GM12878 (cell line): ENCODE data around the gene FCHSD2. TPM values are rescaled to one million over a fixed set of nuclear protein-coding genes. Genes with fewer than 3 reads are reported as not detected.

Source experiments
- CBX3 ChIP-seq: fragments of 200-600 bp; sonication (generic); IDR thresholded peaks from 2 replicates; pipeline ENCODE4 v1.6.1; 2016; ENCODE audit warnings: low read depth, borderline replicate concordance
- CHD4 ChIP-seq: fragments of 200-600 bp; sonication (generic); IDR thresholded peaks from 2 replicates; pipeline ENCODE4 v1.6.1; 2016; ENCODE audit warnings: mild to moderate bottlenecking
- E2F8 ChIP-seq: fragments of 450-650 bp; IDR thresholded peaks from 2 replicates; pipeline ENCODE4 v1.6.1; 2018; ENCODE audit warnings: mild to moderate bottlenecking, low read depth, moderate library complexity; ENCODE audit not compliant: partially characterized antibody
- E4F1 ChIP-seq: fragments of 450-650 bp; IDR thresholded peaks from 2 replicates; pipeline ENCODE4 v1.6.1; 2018; ENCODE audit warnings: borderline replicate concordance, mild to moderate bottlenecking; ENCODE audit not compliant: partially characterized antibody
- ELK1 ChIP-seq: IDR thresholded peaks from 2 replicates; pipeline ENCODE4 v1.6.1; 2012; ENCODE audit warnings: low read depth, low read length, improper control_type of control experiment
- EP300 ChIP-seq, 2 experiments: fragments of 150-350 bp in 1 of 2; IDR thresholded peaks; 2 replicates each; pipeline ENCODE4 v1.6.1; 2011 to 2012; ENCODE audit warnings: low read depth in 2 of 2, low read length in 2 of 2, borderline replicate concordance in 1 of 2, improper control_type of control experiment in 1 of 2, inconsistent platforms in 1 of 2; ENCODE audit not compliant: control insufficient read depth in 1 of 2
- EZH2 ChIP-seq: IDR thresholded peaks from 2 replicates; pipeline ENCODE4 v1.6.1; 2012; ENCODE audit warnings: low read depth, mild to moderate bottlenecking, control low read depth, inconsistent platforms, low read length, borderline replicate concordance; ENCODE audit not compliant: control insufficient read depth
- KAT2A ChIP-seq: conservative IDR thresholded peaks from 2 replicates; pipeline ENCODE4 v1.6.1; 2011; ENCODE audit warnings: low read depth, low read length; ENCODE audit not compliant: control insufficient read depth
- NRF1 ChIP-seq: conservative IDR thresholded peaks from 2 replicates; pipeline ENCODE4 v1.6.1; 2011; ENCODE audit warnings: mild to moderate bottlenecking, low read depth, low read length, improper control_type of control experiment
- PAX5 ChIP-seq: IDR thresholded peaks from 2 replicates; pipeline ENCODE4 v1.6.1; 2011; ENCODE audit warnings: low read depth, low read length, borderline replicate concordance
- PKNOX1 ChIP-seq: fragments of 450-650 bp; IDR thresholded peaks from 2 replicates; pipeline ENCODE4 v1.6.1; 2016; ENCODE audit warnings: mild to moderate bottlenecking
- POLR2AphosphoS5 ChIP-seq: IDR thresholded peaks from 2 replicates; pipeline ENCODE4 v1.6.1; 2011; ENCODE audit warnings: mild to moderate bottlenecking, low read length, inconsistent platforms
- RELA ChIP-seq: fragments of 450-650 bp; IDR thresholded peaks from 2 replicates; pipeline ENCODE4 v1.8.0; 2014; ENCODE audit warnings: borderline replicate concordance; ENCODE audit not compliant: partially characterized antibody
- RUNX3 ChIP-seq: IDR thresholded peaks from 2 replicates; pipeline ENCODE4 v1.6.1; 2012; ENCODE audit warnings: low read length, inconsistent platforms
- SIN3A ChIP-seq: IDR thresholded peaks from 2 replicates; pipeline ENCODE4 v1.6.1; 2012; ENCODE audit warnings: low read depth, low read length, improper control_type of control experiment
- SIX5 ChIP-seq: IDR thresholded peaks from 2 replicates; pipeline ENCODE4 v1.6.1; 2011; ENCODE audit warnings: mild to moderate bottlenecking, low read depth, low read length, moderate library complexity; ENCODE audit not compliant: severe bottlenecking
- SMAD1 ChIP-seq: fragments of 450-650 bp; IDR thresholded peaks from 2 replicates; pipeline ENCODE4 v1.6.1; 2018; ENCODE audit warnings: mild to moderate bottlenecking, low read depth; ENCODE audit not compliant: partially characterized antibody
- TBL1XR1 ChIP-seq: IDR thresholded peaks from 2 replicates; pipeline ENCODE4 v1.6.1; 2012; ENCODE audit warnings: low read depth, low read length, improper control_type of control experiment
- TCF7 ChIP-seq: IDR thresholded peaks from 2 replicates; pipeline ENCODE4 v1.6.1; 2014; ENCODE audit warnings: antibody characterized with exemption, borderline replicate concordance
- ZSCAN29 ChIP-seq: fragments of 450-650 bp; IDR thresholded peaks from 2 replicates; pipeline ENCODE4 v1.6.1; 2017; ENCODE audit warnings: mild to moderate bottlenecking, moderate library complexity
- ZZZ3 ChIP-seq: IDR thresholded peaks from 2 replicates; pipeline ENCODE4 v1.6.1; 2011; ENCODE audit warnings: low read depth; ENCODE audit not compliant: control insufficient read depth, insufficient read length
- polyA plus RNA-seq, 11 experiments: library from polyadenylated mRNA; depleted of rRNA in 4 of 11; unstranded in 6 of 11; stranded (reverse) in 5 of 11; fragments of >200 nt; fragmentation: Nextera tagmentation in 4 of 11; fragmentation: Illumina TruSeq in 1 of 11; extraction: Ambion mirVana in 4 of 11; extraction: Trizol in 1 of 11; gene quantifications; 1 replicate in 1 of 11; 2 replicates in 10 of 11; pipeline versions ENCODE4 v1.2.1 to v1.2.3, GENCODE V29; 2011 to 2016; ENCODE audit warnings: inconsistent platforms in 2 of 11, missing spikeins in 2 of 11, low read depth in 1 of 11
- total RNA-seq, 4 experiments: library from RNA; depleted of rRNA in 3 of 4; stranded (reverse); fragments of >200 nt in 3 of 4; fragmentation: Illumina TruSeq in 1 of 4; extraction: Trizol in 1 of 4; gene quantifications; 2 replicates each; pipeline versions ENCODE4 v1.2.1 to v1.2.3, GENCODE V29; 2013 to 2021

Gene FCHSD2
- total and polyA plus RNA-seq, 10 of the 15 experiments (the other 5 are each of a cell fraction or from before 2014, with no cell fraction given), result 13.2 to 89.8 (median 47.8) TPM

GRCh38 chr11:73072935-73073481 lies 69.1 kb downstream of the FCHSD2 start (continued):
- TF ChIP-seq RUNX3, result peak; percentile 85
- no peak for TF ChIP-seq KAT2A
- TF ChIP-seq ELK1, result no peak
- peak; percentile 65 to 70; a peak in 2 of 4 replicates for TF ChIP-seq EP300 (IDR thresholded peaks at IDR 0.05; ENCODE audit: borderline replicate concordance in 1 of 2, control insufficient read depth in 1 of 2, low read depth in 2 of 2, low read length in 2 of 2)
- no peak for TF ChIP-seq SMAD1
- no peak for TF ChIP-seq ZSCAN29
- no peak for TF ChIP-seq EZH2
- TF ChIP-seq PKNOX1, result peak; percentile 14; the same call in 1 of the 2 replicates
- TF ChIP-seq TCF7, result no peak
- no peak for TF ChIP-seq CHD4
- no peak for TF ChIP-seq NRF1
- TF ChIP-seq SIN3A, result no peak
- TF ChIP-seq SIX5, result no peak
- TF ChIP-seq E4F1, result no peak
- TF ChIP-seq PAX5, result no peak
- no peak for TF ChIP-seq E2F8
- TF ChIP-seq CBX3, result no peak
- peak; percentile 57; the same call in 1 of the 2 replicates for TF ChIP-seq POLR2AphosphoS5
- no peak for TF ChIP-seq TBL1XR1
- TF ChIP-seq RELA, result no peak
- TF ChIP-seq ZZZ3, result no peak
